K562 (cell line): ENCODE measurements around the gene ECE2. TPM values are rescaled to one million over a fixed set of nuclear protein-coding genes. Genes with fewer than 3 reads are reported as not detected.

Experiments
- CBX3 ChIP-seq, 2 experiments: IDR thresholded peaks; 1 replicate in 1 of 2; 2 replicates in 1 of 2; pipeline ENCODE4 v1.6.1; 2012; ENCODE audit warnings: inconsistent platforms in 2 of 2, low read length in 2 of 2, borderline replicate concordance in 1 of 2, control low read depth in 1 of 2
- COPS2 ChIP-seq: fragments of 450-650 bp; conservative IDR thresholded peaks from 2 replicates; pipeline ENCODE4 v1.6.1; 2016; ENCODE audit warnings: mild to moderate bottlenecking, moderate library complexity
- CXXC5 ChIP-seq: fragments of 250-450 bp; sonication (Bioruptor Pico); IDR thresholded peaks from 2 replicates; pipeline ENCODE4 v1.8.0; 2022; ENCODE audit warnings: inconsistent platforms, mild to moderate bottlenecking, moderate library complexity
- ELF1 ChIP-seq: fragments of 200-800 bp; sonication (Bioruptor generic); IDR thresholded peaks from 2 replicates; pipeline ENCODE4 v1.6.1; 2016; ENCODE audit warnings: missing genetic modification characterization, missing compliant biosample characterization
- ESRRB ChIP-seq: fragments of 250-450 bp; sonication (Bioruptor Pico); IDR thresholded peaks from 2 replicates; pipeline ENCODE4 v1.5.0; 2020; ENCODE audit warnings: mild to moderate bottlenecking, moderate library complexity, borderline replicate concordance
- FIP1L1 ChIP-seq: fragments of 200-400 bp; formaldehyde crosslinking; IDR thresholded peaks from 2 replicates; pipeline ENCODE4 v1.6.1; 2018; ENCODE audit warnings: mild to moderate bottlenecking, low read depth, low read length; ENCODE audit not compliant: poor library complexity, severe bottlenecking
- NFIX ChIP-seq: fragments of 250-450 bp; sonication (Bioruptor Pico); IDR thresholded peaks from 2 replicates; pipeline ENCODE4 v1.4.0; 2020; ENCODE audit warnings: low read depth, mild to moderate bottlenecking, moderate library complexity
- POLR2A ChIP-seq: fragments of 450-650 bp; conservative IDR thresholded peaks from 2 replicates; pipeline ENCODE4 v1.6.1; 2016
- POLR2B ChIP-seq: fragments of 450-650 bp; IDR thresholded peaks from 2 replicates; pipeline ENCODE4 v1.6.1; 2018; ENCODE audit warnings: low read depth; ENCODE audit not compliant: partially characterized antibody
- SMAD4 ChIP-seq: fragments of 250-450 bp; sonication (Bioruptor Pico); conservative IDR thresholded peaks from 2 replicates; pipeline ENCODE4 v1.8.0; 2021; ENCODE audit warnings: inconsistent platforms, mild to moderate bottlenecking, moderate library complexity
- TAF7 ChIP-seq: fragments of 450-650 bp; IDR thresholded peaks from 2 replicates; pipeline ENCODE4 v1.6.1; 2016; ENCODE audit warnings: missing genetic modification characterization, missing compliant biosample characterization
- ZEB2 ChIP-seq: fragments of 450-650 bp; IDR thresholded peaks from 2 replicates; pipeline ENCODE4 v1.6.1; 2016
- ZNF124 ChIP-seq: sonication (generic); formaldehyde crosslinking; IDR thresholded peaks from 2 replicates; pipeline ENCODE4 v1.8.1; 2022; ENCODE audit warnings: missing genetic modification reagents
- ZNF3 ChIP-seq: fragments of 250-450 bp; sonication (Bioruptor Pico); IDR thresholded peaks from 2 replicates; pipeline ENCODE4 v1.5.0; 2021; ENCODE audit warnings: mild to moderate bottlenecking, moderate library complexity
- ZNF707 ChIP-seq: fragments of 250-450 bp; sonication (Bioruptor Pico); conservative IDR thresholded peaks from 2 replicates; pipeline ENCODE4 v1.8.0; 2022; ENCODE audit warnings: inconsistent platforms, mild to moderate bottlenecking, moderate library complexity
- ZNF76 ChIP-seq: fragments of 250-450 bp; sonication (Bioruptor Pico); IDR thresholded peaks from 2 replicates; pipeline ENCODE4 v1.4.0; 2020; ENCODE audit warnings: mild to moderate bottlenecking, moderate library complexity, borderline replicate concordance
- polyA plus RNA-seq, 8 experiments: library from polyadenylated mRNA; depleted of rRNA in 4 of 8; stranded (reverse) in 5 of 8; unstranded in 3 of 8; fragments of >200 nt; fragmentation: Nextera tagmentation in 2 of 8; fragmentation: Illumina TruSeq in 1 of 8; extraction: Ambion mirVana in 2 of 8; extraction: Trizol in 1 of 8; gene quantifications; 2 replicates each; pipeline versions ENCODE4 v1.2.1 to v1.2.3, GENCODE V29; 2011 to 2014; ENCODE audit warnings: inconsistent platforms in 1 of 8, missing spikeins in 1 of 8
- total RNA-seq, 7 experiments: library from RNA; depleted of rRNA in 6 of 7; stranded (reverse); fragments of >200 nt in 6 of 7; fragmentation: Illumina TruSeq in 2 of 7; extraction: Trizol in 2 of 7; gene quantifications; 2 replicates each; pipeline versions ENCODE4 v1.2.1 to v1.2.3, GENCODE V29; 2011 to 2021; ENCODE audit warnings: low replicate concordance in 1 of 7
- TF ChIP-seq, protein P1 (sequence below), 2 experiments: fragments of 450-650 bp in 1 of 2; IDR thresholded peaks; 2 replicates each; pipeline ENCODE4 v1.6.1; 2011 to 2017; ENCODE audit warnings: low read depth in 2 of 2, antibody characterized with exemption in 1 of 2, borderline replicate concordance in 1 of 2, low read length in 1 of 2, mild to moderate bottlenecking in 1 of 2, mixed read lengths in 1 of 2; ENCODE audit not compliant: control insufficient read depth in 1 of 2
- TF ChIP-seq, protein P2 (sequence below): fragments of 450-650 bp; IDR thresholded peaks from 2 replicates; pipeline ENCODE4 v1.6.1; 2016; ENCODE audit warnings: low read depth

ECE2 gene
- total and polyA plus RNA-seq, 9 of the 15 experiments (the other 6 are each of a cell fraction or from before 2014, with no cell fraction given): not detected

DNA sequence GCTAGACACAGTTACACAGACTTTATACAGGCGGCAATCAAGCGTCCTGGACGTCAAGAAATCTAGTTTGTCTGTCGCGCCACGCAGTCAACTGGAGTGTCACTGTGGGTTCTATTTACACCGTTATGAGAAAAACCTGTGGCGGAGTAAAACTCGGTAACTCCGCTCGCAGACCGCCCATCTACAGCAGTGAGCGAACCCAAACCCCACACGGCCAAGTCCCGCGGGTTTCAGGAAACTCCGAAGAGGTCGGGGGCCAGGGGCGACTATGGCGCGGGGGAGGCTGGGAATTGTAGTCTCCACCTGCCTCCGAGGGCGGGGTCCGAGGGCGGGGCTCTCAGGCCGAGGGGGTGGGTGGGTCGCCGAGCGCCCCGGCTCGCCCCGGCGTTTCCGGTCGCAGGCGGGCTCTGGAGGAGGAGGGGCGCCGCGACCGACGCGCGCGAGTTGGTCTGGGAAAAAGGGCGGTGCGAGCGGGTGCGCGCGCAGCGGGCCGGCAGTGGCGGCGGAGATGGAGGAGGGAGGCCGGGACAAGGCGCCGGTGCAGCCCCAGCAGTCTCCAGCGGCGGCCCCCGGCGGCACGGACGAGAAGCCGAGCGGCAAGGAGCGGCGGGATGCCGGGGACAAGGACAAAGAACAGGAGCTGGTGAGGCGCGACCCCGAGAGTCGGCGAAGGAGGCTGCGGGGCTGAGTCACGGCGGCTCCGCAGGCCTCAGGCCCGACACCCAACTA is 23.1 kb downstream of the ECE2 start, which contains the start of gene PSMD2 (continued):
- 0 out of 2 replicates have a peak, but pooled peaks have one; percentile 47 for TF ChIP-seq ZNF76 (CRISPR knock-in tag)
- no peak for TF ChIP-seq ZNF124
- no peak for TF ChIP-seq ESRRB (CRISPR knock-in tag)
- peak; percentile 70 for TF ChIP-seq ELF1
- no peak for TF ChIP-seq ZEB2
- TF ChIP-seq, protein P1, sequence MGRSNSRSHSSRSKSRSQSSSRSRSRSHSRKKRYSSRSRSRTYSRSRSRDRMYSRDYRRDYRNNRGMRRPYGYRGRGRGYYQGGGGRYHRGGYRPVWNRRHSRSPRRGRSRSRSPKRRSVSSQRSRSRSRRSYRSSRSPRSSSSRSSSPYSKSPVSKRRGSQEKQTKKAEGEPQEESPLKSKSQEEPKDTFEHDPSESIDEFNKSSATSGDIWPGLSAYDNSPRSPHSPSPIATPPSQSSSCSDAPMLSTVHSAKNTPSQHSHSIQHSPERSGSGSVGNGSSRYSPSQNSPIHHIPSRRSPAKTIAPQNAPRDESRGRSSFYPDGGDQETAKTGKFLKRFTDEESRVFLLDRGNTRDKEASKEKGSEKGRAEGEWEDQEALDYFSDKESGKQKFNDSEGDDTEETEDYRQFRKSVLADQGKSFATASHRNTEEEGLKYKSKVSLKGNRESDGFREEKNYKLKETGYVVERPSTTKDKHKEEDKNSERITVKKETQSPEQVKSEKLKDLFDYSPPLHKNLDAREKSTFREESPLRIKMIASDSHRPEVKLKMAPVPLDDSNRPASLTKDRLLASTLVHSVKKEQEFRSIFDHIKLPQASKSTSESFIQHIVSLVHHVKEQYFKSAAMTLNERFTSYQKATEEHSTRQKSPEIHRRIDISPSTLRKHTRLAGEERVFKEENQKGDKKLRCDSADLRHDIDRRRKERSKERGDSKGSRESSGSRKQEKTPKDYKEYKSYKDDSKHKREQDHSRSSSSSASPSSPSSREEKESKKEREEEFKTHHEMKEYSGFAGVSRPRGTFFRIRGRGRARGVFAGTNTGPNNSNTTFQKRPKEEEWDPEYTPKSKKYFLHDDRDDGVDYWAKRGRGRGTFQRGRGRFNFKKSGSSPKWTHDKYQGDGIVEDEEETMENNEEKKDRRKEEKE (IDR thresholded peaks at IDR 0.05; ENCODE audit: borderline replicate concordance in 1 of 2, control insufficient read depth in 1 of 2, low read depth in 2 of 2, low read length in 1 of 2): no peak
- TF ChIP-seq ZNF3 (CRISPR knock-in tag): no peak
- TF ChIP-seq CBX3 (IDR thresholded peaks at IDR 0.05; ENCODE audit: borderline replicate concordance in 1 of 2, low read length in 2 of 2): no peak
- no peak for TF ChIP-seq COPS2
- TF ChIP-seq CXXC5 (CRISPR knock-in tag): peak; percentile 47
- TF ChIP-seq TAF7: peak; percentile 86
- no peak for TF ChIP-seq NFIX
- TF ChIP-seq SMAD4 (CRISPR knock-in tag): peak; percentile 29; the same call in 1 of the 2 replicates
- TF ChIP-seq, protein P2, sequence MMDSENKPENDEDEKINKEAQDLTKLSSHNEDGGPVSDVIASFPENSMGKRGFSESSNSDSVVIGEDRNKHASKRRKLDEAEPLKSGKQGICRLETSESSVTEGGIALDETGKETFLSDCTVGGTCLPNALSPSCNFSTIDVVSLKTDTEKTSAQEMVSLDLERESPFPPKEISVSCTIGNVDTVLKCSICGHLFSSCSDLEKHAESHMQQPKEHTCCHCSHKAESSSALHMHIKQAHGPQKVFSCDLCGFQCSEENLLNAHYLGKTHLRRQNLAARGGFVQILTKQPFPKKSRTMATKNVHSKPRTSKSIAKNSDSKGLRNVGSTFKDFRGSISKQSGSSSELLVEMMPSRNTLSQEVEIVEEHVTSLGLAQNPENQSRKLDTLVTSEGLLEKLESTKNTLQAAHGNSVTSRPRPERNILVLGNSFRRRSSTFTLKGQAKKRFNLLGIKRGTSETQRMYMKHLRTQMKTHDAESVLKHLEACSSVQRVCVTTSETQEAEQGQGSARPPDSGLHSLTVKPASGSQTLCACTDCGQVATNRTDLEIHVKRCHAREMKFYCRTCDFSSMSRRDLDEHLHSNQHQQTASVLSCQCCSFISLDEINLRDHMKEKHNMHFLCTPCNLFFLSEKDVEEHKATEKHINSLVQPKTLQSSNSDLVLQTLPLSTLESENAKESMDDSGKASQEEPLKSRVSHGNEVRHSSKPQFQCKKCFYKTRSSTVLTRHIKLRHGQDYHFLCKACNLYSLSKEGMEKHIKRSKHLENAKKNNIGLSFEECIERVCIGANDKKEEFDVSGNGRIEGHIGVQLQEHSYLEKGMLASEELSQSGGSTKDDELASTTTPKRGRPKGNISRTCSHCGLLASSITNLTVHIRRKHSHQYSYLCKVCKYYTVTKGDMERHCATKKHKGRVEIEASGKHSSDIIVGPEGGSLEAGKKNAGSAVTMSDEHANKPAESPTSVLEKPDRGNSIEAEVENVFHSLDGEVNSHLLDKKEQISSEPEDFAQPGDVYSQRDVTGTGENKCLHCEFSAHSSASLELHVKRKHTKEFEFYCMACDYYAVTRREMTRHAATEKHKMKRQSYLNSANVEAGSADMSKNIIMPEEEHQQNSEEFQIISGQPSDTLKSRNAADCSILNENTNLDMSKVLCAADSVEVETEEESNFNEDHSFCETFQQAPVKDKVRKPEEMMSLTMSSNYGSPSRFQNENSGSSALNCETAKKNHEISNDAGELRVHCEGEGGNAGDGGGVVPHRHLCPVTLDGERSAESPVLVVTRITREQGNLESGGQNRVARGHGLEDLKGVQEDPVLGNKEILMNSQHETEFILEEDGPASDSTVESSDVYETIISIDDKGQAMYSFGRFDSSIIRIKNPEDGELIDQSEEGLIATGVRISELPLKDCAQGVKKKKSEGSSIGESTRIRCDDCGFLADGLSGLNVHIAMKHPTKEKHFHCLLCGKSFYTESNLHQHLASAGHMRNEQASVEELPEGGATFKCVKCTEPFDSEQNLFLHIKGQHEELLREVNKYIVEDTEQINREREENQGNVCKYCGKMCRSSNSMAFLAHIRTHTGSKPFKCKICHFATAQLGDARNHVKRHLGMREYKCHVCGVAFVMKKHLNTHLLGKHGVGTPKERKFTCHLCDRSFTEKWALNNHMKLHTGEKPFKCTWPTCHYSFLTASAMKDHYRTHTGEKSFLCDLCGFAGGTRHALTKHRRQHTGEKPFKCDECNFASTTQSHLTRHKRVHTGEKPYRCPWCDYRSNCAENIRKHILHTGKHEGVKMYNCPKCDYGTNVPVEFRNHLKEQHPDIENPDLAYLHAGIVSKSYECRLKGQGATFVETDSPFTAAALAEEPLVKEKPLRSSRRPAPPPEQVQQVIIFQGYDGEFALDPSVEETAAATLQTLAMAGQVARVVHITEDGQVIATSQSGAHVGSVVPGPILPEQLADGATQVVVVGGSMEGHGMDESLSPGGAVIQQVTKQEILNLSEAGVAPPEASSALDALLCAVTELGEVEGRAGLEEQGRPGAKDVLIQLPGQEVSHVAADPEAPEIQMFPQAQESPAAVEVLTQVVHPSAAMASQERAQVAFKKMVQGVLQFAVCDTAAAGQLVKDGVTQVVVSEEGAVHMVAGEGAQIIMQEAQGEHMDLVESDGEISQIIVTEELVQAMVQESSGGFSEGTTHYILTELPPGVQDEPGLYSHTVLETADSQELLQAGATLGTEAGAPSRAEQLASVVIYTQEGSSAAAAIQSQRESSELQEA: no peak
- TF ChIP-seq ZNF707: no peak
- peak; percentile 91 for TF ChIP-seq POLR2A
- peak; percentile 68 for TF ChIP-seq POLR2B
- peak; percentile 54 for TF ChIP-seq FIP1L1
